HG03342 (cell line): Measurements from ENCODE around the gene RTN4.

Source experiments
- ATAC-seq: cut with Tn5 transposase; IDR thresholded peaks from one replicate; pipeline ENCODE4 v1.9.1; 2021; ENCODE audit warnings: mild to moderate bottlenecking, moderate library complexity; ENCODE audit not compliant: unreplicated experiment

Gene RTN4

DNA sequence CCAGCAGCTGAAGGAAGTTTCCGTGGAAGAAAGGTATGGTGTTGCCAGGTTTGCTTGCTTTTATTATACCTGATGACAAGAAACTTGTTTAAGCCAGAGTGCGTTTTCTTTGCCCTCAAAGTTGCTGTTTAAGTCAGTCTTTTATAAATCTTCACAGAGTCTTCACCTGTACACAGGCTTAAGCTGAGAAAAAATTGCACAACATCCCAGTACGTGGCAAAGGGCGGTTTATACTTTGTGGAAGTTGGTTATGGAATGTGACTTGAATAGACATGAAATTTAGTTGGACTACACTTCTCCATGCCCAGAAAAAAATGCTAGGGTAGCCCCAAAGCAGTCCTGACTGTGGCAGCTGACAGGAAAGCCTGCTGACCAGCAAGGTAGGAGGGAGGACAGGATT, 121.5 kb downstream of the RTN4 start:
- no peak for ATAC-seq

- no peak for ATAC-seq
Measured at GRCh38 chr2:54927751-54928615, 122.3 kb downstream of the RTN4 start.

DNA sequence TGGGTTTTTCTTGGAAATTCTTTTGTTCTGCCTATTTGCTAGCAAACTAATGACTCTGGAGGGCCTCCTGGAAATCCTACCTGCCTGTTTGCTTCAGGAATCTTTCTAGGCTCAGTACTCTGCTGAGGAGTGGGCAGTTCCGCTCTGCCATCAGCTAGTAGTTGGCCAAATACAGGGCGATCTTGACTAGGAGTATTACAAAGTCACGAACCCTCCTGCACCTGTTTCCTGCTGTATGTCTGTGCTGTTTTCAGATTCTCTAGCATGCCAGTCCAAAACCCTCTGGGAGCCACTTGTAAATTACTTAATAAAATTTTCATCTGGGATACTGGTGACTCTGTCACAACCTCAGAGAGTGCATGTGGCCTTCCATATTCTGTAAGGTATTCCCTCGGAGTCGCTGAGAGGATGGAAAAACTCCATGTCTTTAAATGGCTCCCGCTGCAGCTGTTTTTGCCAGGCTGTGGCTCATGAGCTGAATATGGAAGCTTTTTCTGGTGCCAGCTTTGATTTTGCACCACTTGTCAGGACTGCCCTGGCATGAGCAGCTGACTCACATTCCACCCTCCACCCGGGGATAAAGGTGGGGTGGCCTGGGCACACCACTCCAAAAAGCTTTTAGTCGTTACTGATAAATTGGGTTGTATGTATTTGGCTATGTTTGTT, 123.0 kb downstream of the RTN4 start:
- no peak for ATAC-seq

GRCh38 chr2:54925022-54925421, 125.2 kb downstream of the RTN4 start:
- ATAC-seq = no peak

DNA sequence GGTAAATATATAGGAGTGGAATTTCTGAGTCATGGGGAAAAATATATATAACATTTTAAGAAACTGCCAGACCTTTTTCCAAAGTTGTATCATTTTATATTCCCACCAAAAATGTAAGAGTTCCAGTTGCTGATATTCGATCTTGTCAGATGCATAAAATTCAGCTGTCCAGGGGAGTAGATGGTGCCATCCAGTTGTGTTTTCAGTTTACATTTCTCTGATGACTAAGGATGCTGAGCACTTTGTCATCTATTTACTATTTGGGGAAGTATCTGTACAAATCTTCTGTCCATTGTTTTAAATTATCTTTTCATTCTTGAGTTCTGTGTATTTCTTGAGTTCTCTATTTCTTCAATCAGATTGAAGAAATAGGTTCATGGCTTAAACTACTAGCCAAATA, 126.1 kb downstream of the RTN4 start:
- ATAC-seq = no peak
